Effector CD8-positive, alpha-beta T cell (primary cell): ENCODE results near the gene CPT1C.

Source experiments
- DNase-seq: peaks from one replicate; lab custom pipeline; 2025; lab: John Stamatoyannopoulos, UW

The CPT1C gene

DNA sequence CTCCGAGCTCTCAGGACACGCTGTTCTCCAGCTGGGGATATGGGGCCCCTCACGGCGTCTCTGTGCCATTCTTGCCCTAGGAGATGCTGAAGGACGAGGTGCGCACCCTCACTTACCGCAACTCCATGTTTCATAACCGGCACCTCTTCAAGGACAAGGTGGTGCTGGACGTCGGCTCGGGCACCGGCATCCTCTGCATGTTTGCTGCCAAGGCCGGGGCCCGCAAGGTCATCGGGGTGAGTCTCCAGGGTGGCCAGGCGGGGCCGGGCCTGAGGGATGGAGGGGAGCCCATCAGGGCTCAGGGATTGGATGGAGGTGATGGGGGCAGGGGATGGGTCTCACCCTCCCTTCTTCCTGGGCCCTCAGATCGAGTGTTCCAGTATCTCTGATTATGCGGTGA is 9.1 kb upstream of the CPT1C start:
- no peak for DNase-seq

GRCh38 chr19:49682274-49682673 is 8.6 kb upstream of the CPT1C start:
- DNase-seq, result no peak

DNA sequence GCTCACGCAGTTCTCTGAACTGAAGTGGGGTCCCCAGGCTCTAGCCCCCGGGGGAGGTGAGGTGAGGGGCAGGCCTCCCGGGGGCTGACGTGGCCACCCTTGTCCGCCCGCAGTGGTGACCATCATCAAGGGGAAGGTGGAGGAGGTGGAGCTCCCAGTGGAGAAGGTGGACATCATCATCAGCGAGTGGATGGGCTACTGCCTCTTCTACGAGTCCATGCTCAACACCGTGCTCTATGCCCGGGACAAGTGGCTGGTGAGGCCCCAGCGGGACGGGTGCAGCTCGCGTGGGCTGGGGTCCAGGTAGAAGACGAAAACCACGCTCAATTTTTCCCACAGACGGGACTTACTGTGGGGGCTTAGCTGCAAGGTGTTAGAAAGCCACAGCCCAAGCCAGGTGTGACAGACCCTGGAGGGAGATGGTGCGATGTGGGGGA is 7.1 kb upstream of the CPT1C start:
- DNase-seq, result no peak

- no peak for DNase-seq
Measured at GRCh38 chr19:49684251-49684982, 6.5 kb upstream of the CPT1C start.

- no peak for DNase-seq
Measured at GRCh38 chr19:49684983-49685553, 5.8 kb upstream of the CPT1C start.

DNA sequence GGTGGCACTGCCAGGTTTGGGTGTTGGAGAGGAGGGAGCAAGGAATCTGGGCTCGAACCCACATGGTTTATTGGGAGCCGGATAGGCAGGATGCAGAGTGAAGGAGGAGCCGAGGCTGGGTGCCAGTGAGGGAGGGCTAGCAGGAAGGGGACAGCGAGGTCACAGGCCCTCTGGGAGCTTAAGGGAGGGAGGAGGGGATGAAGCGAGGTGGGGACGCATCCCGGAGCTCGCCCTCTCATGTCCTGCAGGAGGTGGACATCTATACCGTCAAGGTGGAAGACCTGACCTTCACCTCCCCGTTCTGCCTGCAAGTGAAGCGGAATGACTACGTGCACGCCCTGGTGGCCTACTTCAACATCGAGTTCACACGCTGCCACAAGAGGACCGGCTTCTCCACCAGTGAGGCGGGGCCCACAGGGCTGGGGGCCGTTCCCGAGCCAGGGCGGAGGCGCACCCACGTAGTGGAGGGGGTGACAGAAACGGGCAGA is 5.0 kb upstream of the CPT1C start:
- no peak for DNase-seq

DNA sequence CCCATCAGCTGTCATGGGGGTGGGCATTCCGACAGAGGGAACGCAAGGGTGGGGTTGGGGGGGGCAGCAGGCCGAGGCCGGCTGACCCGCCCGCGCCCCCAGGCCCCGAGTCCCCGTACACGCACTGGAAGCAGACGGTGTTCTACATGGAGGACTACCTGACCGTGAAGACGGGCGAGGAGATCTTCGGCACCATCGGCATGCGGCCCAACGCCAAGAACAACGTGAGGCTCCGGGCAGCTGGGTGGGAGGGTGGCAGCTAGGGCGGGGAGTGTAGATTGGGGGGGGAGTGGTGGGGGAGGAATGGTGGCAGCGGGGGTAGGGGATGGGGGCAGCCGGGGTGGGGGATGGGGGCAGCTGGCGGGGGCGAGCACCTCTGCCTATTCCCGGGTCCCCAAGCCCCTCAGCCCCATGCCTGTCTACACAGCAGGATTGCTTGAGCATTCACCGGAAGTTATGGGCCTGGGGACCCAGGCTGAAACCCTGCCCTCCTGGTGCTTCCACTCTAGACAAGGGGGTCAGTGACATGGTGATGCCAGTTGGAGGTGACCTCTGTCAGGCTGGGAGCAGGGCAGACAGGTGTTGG is 4.3 kb upstream of the CPT1C start:
- no peak for DNase-seq

DNA sequence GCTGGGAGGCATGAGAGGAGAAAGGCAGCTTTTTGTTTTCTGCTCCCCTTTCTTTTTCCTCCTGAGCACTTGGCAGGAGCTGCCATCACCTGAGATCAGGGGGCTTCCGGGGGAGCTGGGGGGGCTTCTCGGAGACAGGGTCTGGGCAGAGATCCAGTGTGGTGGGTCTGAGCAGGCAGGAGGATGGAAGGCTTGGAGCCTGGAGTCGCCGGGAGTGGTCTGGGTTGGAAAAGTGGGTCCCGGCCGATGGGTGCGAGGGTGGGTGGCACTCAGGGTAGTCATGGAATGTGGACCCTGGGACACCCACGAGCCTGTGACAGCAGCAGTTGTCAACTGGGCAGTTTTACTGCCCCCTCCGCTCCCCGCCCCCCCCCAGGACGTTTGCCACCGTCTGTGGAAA is 3.8 kb upstream of the CPT1C start:
- DNase-seq, result no peak

DNA sequence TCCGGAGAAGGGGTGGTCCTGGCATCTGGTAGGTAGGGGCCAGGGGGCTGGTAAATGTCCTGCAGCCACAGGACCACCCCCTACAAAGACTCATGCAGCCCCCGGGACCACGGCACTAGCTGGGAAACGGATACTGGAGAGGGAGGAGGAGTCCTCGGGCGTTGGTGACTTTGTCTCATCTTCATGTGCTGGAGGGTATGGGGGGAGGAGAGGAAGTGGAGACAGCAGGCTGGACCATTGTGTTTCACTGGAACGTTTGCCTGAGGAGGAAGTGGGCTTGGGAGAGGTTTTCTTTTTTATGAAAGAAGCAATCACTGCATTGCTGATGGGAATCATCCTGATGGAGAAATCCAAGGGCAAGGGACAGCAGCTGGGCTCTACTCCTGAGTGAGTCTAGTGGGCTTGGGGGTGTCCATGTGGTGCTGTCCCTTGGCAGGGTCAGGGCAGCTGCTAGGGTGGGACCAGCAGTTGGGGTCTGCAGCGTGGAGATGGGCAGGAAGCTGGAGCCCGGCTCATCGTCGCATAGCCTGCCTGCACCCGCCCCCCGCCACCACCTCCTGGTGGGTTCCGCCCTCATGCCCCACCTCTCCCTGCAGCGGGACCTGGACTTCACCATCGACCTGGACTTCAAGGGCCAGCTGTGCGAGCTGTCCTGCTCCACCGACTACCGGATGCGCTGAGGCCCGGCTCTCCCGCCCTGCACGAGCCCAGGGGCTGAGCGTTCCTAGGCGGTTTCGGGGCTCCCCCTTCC is 3.2 kb upstream of the CPT1C start:
- DNase-seq, result no peak

DNA sequence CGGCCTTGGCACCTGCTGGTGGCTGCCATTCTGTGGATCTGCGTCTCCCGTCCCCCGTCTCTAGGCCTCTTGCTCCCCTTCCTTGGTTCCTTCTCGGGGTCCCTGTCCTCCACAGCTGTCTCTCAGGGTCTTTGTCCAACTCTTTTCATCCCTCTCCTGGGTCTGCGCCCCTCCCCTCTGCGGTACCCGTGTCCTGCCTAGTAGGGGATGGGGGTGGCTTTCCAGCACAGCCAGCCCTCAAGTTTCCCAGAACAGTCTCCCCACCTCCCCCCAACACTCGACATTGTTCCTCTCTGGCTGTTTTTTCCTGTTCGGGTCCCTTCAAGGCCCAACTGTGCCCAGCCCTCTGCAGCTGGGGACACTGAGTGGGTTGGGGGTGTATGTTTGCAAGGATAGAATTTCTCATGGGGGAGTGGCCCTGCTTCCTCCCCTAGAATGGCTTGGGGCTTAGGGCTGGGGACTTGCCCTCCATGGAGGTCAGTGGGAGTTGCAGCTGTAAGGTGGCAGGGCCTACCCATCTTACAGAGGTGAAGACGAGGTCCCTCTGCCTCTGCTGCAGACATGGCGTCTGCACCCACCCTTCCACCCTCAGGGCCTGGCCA is 2.3 kb upstream of the CPT1C start:
- DNase-seq, result no peak

GRCh38 chr19:49689133-49690078 is 1.5 kb upstream of the CPT1C start, which contains the start of gene ADM5:
ADM5 (plus strand) TSS chr19:49689594; CDS start chr19:49689838, 244 bp downstream.
- DNase-seq, result peak; percentile 9

GRCh38 chr19:49690079-49690655 is 749 bp upstream of the CPT1C start:
- DNase-seq, result no peak

- DNase-seq, result peak; percentile 16
Measured at GRCh38 chr19:49691243-49692146, 579 bp downstream of the CPT1C start.

GRCh38 chr19:49692147-49692506 is 1.2 kb downstream of the CPT1C start:
- DNase-seq, result no peak

GRCh38 chr19:49696115-49696514 is 5.2 kb downstream of the CPT1C start:
- no peak for DNase-seq

GRCh38 chr19:49696865-49697264 is 5.9 kb downstream of the CPT1C start:
- no peak for DNase-seq

GRCh38 chr19:49699364-49699763 is 8.4 kb downstream of the CPT1C start:
- no peak for DNase-seq

DNA sequence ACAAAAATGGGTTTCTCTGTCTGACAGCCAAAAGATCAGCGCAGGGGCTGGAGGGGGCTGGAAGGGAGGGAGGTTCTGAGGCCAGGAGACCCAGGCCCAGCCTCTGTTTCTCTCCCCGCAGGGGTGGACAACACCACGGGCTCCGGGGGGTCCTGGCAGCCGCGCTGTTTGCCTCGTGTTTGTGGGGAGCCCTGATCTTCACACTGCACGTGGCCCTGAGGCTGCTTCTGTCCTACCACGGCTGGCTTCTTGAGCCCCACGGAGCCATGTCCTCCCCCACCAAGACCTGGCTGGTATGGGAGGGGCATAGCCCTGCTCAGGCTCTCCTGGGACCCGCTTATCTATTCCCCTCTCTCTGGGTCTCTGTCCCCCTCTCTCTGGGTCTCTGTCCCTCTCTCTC is 9.6 kb downstream of the CPT1C start:
- DNase-seq, result no peak

DNA sequence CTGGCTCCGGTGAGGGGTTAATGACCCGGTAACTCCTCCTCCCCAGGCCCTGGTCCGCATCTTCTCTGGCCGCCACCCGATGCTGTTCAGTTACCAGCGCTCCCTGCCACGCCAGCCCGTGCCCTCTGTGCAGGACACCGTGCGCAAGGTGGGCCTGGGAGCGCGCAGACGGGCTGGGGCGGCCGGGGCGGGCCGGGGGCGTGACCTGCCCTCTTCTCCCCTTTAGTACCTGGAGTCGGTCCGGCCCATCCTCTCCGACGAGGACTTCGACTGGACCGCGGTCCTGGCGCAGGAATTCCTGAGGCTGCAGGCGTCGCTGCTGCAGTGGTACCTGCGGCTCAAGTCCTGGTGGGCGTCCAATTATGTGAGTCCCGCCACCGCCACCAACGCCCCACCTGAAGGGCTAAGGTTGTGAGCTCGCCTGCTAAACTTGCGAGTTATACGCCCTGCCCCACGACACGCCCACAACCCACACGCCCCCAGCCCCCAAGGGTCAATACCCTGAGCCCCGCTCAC is 10.4 kb downstream of the CPT1C start:
- DNase-seq, result no peak
